Activated T-cell treated with anti-CD3 and anti-CD28 coated beads, Interleukin-2, amount 50 U/mL, for 72 hours (primary cell): ENCODE data around the gene GNPTG. TPM values are rescaled to one million over a fixed set of nuclear protein-coding genes. Genes with fewer than 3 reads are reported as not detected.

Experiments
- ATAC-seq, 2 donors: fragments of 150-1000 bp; cut with Tn5 transposase; replicated peaks in 1 of 2; 2 replicates each; pipeline ENCODE4 v1.10.0; 2021; ENCODE audit warnings: moderate library complexity in 2 of 2, mild to moderate bottlenecking in 1 of 2
- DNase-seq, 2 donors: peaks; one replicate each; pipeline ENCODE4 v3.0.0; 2021 to 2022; ENCODE audit warnings: mixed read lengths in 1 of 2
- H3K27ac Mint-ChIP-seq: one replicate; pipeline ENCODE4 v1.8.0; 2022; ENCODE audit warnings: mild to moderate bottlenecking, moderate library complexity, mixed read lengths
- H3K27me3 Mint-ChIP-seq: one replicate; pipeline ENCODE4 v1.8.0; 2022; ENCODE audit warnings: low read depth, mixed read lengths
- H3K36me3 Mint-ChIP-seq, 2 donors: one replicate each; pipeline ENCODE4 v1.8.0; 2022; ENCODE audit warnings: mixed read lengths in 2 of 2, mild to moderate bottlenecking in 1 of 2; ENCODE audit not compliant: insufficient read depth in 2 of 2
- H3K4me1 Mint-ChIP-seq: one replicate; pipeline ENCODE4 v1.8.0; 2022; ENCODE audit warnings: low read depth, mixed read lengths
- H3K4me3 Mint-ChIP-seq, 2 donors: one replicate each; pipeline ENCODE4 v1.8.0; 2022; ENCODE audit warnings: mild to moderate bottlenecking in 2 of 2, mixed read lengths in 2 of 2, moderate library complexity in 2 of 2
- H3K9me3 Mint-ChIP-seq, 2 donors: one replicate each; pipeline ENCODE4 v1.8.0; 2022; ENCODE audit warnings: mixed read lengths in 2 of 2
- total RNA-seq, 2 donors: library from RNA; stranded (reverse); gene quantifications; one replicate each; pipeline ENCODE4 v1.2.3, GENCODE V29; 2022

GNPTG gene
- total RNA-seq, 2 donors from 2014 or later = 22.1 to 23.8 TPM

DNA sequence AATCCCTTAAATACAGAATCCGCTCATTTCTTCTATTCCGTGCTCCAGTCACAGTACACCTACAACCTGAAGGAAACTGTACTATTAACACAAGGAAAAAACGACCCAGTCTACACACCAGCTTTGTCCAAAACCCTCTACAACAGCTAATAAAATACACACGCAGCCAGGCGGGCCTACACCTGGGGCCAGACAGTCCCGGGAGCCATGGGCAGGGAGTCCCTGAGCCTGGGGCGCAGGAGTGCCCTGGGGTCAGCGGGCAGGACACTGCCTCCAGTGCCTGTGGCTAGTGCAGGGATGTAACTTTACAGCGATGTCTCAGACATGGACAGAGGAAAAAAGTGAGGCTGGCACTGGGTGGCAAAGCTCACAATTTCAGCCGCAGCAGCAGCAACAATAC lies 28.5 kb downstream of the GNPTG start:
- Mint-ChIP-seq H3K36me3 (peaks cover 3 to 6% of the 10 kb centered on the region in 2 donors), H3K9me3 (no peaks in the 10 kb centered on the region), H3K27me3 (no peaks in the 10 kb centered on the region), H3K4me3 (peak overlapping the region; percentile 83 to 89), H3K27ac (peak overlapping the region; percentile 46), H3K4me1 (peaks cover 20% of the 10 kb centered on the region)
- no peak for ATAC-seq
- no peak for DNase-seq

DNA sequence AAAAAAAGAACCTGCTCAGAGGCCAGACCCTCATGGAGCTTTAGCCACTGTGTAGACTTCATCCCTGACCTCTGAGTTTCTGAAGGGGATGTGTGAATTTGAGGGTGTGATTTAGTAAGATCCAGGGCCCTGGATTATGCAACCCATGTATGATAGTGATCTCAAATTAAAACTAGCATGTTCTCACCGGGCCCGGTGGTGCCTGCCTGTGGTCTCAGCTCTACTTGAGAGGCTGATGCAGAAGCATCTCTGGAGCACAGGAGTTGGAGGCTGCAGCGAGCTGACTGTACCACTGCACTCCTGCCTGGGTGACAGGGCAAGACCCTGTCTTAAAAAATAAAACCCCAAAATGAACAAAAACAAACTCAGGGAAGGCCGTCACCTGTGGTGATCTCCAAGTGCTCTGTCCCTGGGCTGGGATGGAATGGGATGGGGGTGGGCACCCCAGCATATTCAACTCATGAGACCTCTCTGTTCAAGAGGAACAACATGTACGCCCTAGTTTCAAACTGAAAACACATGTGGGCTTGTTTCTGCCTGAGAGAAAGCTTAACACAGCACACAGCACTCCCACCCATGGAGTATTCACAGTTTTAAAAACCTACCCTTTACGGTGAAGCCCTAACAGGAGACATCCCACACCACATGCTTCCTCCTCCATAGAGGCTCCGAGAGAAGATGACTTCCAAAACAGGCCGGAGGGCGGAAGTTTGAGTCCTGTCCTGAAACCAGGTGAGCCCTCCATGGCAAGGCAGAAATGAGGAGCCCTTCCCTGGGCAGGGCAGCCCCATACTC lies 30.1 kb downstream of the GNPTG start:
- DNase-seq (no peak), ATAC-seq (no peak)
- Mint-ChIP-seq H3K4me3 (no peak overlapping the region), H3K27ac (no peak overlapping the region), H3K27me3 (no peaks in the 10 kb centered on the region), H3K4me1 (peaks cover 20% of the 10 kb centered on the region), H3K36me3 (peaks cover 3 to 4% of the 10 kb centered on the region in 2 donors), H3K9me3 (no peaks in the 10 kb centered on the region)

DNA sequence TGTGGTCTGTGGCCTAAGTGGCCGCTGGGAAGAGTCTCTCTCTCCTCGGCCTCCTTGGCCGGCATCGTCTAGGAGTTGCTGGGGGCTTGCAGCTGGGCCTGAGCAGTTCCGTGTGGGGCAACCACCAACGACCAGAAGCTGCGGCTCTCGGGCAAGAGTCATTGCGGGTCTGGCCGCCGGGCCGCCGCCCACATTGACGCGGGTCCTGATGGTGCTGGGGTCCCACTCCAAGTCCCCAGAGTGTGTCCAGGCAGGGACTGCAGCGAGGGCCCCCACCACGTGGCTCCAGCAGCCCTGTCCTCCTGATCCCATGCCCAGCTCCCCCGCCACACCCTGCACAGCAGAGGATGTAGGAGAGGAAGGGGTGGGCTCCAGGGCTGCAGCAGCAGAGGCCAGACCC lies 31.8 kb downstream of the GNPTG start:
- Mint-ChIP-seq H3K9me3 (no peaks in the 10 kb centered on the region), H3K4me1 (peaks cover 10% of the 10 kb centered on the region), H3K36me3 (peaks cover 3 to 4% of the 10 kb centered on the region in 2 donors), H3K27me3 (no peaks in the 10 kb centered on the region), H3K27ac (no peak overlapping the region), H3K4me3 (no peak overlapping the region)
- DNase-seq (no peak), ATAC-seq (no peak)

DNA sequence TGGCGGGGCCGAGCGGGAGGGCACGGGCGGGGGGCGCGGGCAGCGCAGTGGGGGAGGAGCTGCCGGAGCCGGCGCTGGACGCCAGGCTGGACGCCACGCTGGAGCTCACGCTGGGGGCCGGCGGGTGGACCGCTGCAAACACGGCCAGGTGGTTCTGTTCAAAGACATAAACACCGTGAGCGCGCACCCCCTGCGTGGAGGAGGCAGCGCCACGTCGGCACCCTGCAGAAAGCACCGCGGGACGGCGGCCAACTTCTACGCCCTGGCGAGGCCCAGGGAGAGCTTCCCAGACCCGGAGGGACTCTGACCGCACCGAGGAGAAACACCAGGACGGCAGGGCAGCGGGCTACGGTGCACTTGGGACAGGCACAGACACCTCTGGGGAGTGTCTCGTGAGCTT lies 33.5 kb downstream of the GNPTG start:
- Mint-ChIP-seq H3K4me3 (no peak overlapping the region), H3K9me3 (no peaks in the 10 kb centered on the region), H3K4me1 (peaks cover 1% of the 10 kb centered on the region), H3K27me3 (no peaks in the 10 kb centered on the region), H3K27ac (no peak overlapping the region), H3K36me3 (peaks cover 3 to 7% of the 10 kb centered on the region in 2 donors)
- ATAC-seq (no peak), DNase-seq (no peak)

DNA sequence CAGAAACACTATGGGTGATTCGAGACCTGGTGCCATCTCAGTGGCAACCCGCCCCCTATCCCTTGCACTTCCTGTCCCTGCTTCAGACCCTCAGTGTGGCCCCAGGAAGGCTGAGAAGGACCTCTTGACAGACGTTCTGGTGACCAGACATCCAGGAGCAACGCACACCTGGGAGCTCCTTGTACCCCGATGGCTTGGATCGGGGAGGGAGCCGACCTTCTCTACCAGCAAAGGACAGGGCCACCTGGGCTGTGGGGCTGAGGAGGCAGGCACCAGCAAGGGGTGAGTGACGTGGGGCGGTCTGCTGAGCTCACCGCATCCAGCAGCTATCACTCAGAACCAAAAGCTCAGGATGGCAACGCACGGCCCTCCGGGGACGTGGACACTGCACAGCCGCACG lies 35.6 kb downstream of the GNPTG start:
- DNase-seq (no peak), ATAC-seq (no peak)
- H3K9me3 Mint-ChIP-seq = no peaks in the 10 kb centered on the region
- no peaks in the 10 kb centered on the region for H3K27me3 Mint-ChIP-seq
- H3K27ac Mint-ChIP-seq = no peak overlapping the region
- H3K4me3 Mint-ChIP-seq = no peak overlapping the region
- H3K36me3 Mint-ChIP-seq = peaks cover 4 to 8% of the 10 kb centered on the region in 2 donors
- no peaks in the 10 kb centered on the region for H3K4me1 Mint-ChIP-seq

DNA sequence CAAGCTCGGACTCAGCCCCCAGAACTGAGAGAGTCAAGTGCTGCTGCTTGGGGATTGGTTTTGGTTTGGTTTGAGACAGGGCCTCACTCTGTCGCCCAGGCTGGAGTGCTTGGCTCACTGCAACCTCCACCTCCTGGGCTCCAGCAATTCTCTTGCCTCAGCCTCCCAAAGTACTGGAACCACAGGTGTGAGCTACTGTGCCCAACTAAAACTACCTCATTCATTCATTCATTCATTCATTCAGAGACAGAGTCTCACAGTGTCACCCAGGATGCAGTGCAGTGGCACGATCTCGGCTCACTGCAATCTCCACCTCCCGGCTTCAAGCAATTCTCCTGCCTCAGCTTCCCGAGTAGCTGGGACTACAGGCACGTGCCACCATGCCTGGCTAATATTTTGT lies 38.0 kb downstream of the GNPTG start:
- ATAC-seq = no peak
- no peaks in the 10 kb centered on the region for H3K27me3 Mint-ChIP-seq
- peaks cover 4 to 8% of the 10 kb centered on the region in 2 donors for H3K36me3 Mint-ChIP-seq
- H3K4me3 Mint-ChIP-seq = no peak overlapping the region
- H3K4me1 Mint-ChIP-seq = no peaks in the 10 kb centered on the region
- H3K9me3 Mint-ChIP-seq = no peaks in the 10 kb centered on the region
- no peak overlapping the region for H3K27ac Mint-ChIP-seq
- DNase-seq = no peak

DNA sequence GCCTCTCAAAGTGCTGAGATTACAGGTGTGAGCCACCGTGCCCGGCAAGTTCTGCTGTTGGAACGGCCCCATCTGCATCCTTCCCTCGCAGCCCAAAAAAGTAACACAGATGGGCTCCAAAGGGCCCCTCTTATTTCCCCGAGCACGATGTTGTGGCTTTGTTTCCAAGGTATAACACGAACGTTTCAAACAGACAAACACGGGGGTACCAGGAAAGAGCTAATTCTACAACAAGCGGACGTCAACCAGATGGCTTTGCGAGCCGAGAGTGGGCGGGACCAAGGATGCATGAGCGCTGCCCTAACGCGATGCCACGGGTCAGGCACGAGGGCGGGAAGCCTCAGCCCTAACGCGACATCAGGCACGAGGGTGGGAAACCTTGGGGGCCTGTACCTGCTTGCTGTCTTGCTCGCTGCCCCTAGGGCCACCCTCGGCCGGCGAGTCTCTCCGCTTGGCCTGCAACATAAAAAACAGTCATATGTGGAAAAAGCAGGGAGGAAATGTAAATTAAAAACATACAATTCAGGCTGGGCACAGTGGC lies 38.6 kb downstream of the GNPTG start:
- DNase-seq = no peak
- H3K27ac Mint-ChIP-seq = no peak overlapping the region
- no peak overlapping the region for H3K4me3 Mint-ChIP-seq
- H3K4me1 Mint-ChIP-seq = no peaks in the 10 kb centered on the region
- peaks cover 2 to 8% of the 10 kb centered on the region in 2 donors for H3K36me3 Mint-ChIP-seq
- no peak for ATAC-seq
- H3K27me3 Mint-ChIP-seq = no peaks in the 10 kb centered on the region
- no peaks in the 10 kb centered on the region for H3K9me3 Mint-ChIP-seq

DNA sequence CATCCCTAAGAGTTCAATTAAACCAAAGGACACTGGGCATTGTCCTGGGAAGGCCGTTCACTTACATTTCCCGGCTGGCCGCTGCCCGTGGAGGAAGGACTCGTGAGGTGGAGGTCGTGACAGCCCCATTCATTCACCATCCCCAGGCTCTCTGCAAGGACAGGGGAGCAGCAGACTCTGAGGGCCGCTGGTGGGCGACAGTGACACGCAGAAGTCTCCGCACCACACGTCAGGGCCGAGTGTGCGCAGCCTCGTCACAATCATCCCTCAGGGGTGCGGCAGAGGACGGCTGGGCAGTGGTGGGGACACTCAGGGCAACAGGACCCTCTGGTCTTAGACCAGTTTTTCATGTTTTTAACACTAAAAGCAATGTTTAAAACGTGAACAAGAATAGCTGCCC lies 41.1 kb downstream of the GNPTG start:
- H3K36me3 Mint-ChIP-seq = peaks cover 2 to 8% of the 10 kb centered on the region in 2 donors
- no peak for ATAC-seq

DNA sequence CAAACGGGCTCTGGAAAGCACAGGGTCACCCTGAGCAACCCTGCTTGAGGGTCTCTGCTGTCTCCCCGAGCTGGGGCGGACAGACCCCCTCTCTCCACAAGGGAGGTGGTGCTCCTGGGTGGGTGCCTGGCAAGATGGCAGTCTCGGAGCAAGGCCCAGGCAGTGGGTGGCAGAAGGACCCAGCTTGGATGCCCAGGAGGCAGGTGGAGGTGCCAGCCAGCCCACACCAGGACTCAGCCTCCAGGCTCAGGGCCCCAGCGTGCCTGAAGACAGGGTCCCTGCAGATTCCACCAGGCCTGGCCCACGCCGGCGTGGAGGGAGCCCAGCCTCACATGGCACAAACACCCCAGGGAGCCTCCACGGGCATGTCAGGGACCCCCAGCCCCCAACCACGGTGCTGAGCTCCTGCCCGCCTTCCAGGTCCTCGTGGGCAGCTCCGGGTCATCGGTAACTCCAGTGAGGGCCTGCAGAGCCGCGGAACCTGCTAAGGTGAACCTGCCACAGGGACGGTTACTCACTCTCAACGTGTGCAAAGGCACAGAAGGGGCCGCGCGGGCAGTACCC lies 42.0 kb downstream of the GNPTG start:
- Mint-ChIP-seq H3K4me1 (no peaks in the 10 kb centered on the region), H3K4me3 (no peak overlapping the region), H3K36me3 (peaks cover 2 to 9% of the 10 kb centered on the region in 2 donors), H3K27me3 (no peaks in the 10 kb centered on the region), H3K9me3 (no peaks in the 10 kb centered on the region), H3K27ac (no peak overlapping the region)
- no peak for DNase-seq
- no peak for ATAC-seq

More for the DNA sequence above, 41.1 kb downstream of the GNPTG start:
- Mint-ChIP-seq H3K9me3 (no peaks in the 10 kb centered on the region), H3K27ac (no peak overlapping the region), H3K27me3 (no peaks in the 10 kb centered on the region), H3K4me3 (no peak overlapping the region), H3K4me1 (no peaks in the 10 kb centered on the region)
- no peak for DNase-seq

DNA sequence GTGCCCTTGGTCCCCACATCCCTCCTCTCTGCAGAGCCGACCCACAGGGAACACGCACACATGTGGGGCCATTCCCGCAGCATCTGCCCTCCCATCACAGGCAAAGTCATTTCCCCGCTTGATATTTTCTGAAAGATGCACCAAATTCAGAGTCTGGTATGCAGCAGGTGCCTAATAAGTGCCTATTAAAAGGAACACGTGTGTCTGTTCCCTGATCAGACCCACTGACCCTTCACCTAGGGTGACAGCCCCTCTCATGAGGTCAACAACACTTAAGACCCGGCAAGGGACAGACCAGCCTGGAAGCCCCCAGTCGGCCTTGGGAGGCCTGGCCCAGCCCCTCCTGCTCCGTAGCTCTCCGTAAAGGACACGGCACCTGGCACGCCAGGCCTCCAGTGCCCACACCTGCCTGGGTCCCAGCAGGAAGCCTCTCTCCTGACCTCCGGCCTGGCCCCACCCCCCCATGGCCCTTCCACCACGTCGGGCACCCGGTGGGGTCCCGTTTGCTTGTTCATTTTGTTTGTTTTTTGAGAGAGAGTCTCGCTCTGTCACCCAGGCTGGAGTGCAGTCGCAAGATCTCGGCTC lies 42.7 kb downstream of the GNPTG start:
- peaks cover 2 to 9% of the 10 kb centered on the region in 2 donors for H3K36me3 Mint-ChIP-seq
- H3K27me3 Mint-ChIP-seq = no peaks in the 10 kb centered on the region
- no peaks in the 10 kb centered on the region for H3K4me1 Mint-ChIP-seq
- no peak overlapping the region for H3K4me3 Mint-ChIP-seq
- no peak overlapping the region for H3K27ac Mint-ChIP-seq
- no peak for DNase-seq
- H3K9me3 Mint-ChIP-seq = no peaks in the 10 kb centered on the region
- ATAC-seq = no peak

DNA sequence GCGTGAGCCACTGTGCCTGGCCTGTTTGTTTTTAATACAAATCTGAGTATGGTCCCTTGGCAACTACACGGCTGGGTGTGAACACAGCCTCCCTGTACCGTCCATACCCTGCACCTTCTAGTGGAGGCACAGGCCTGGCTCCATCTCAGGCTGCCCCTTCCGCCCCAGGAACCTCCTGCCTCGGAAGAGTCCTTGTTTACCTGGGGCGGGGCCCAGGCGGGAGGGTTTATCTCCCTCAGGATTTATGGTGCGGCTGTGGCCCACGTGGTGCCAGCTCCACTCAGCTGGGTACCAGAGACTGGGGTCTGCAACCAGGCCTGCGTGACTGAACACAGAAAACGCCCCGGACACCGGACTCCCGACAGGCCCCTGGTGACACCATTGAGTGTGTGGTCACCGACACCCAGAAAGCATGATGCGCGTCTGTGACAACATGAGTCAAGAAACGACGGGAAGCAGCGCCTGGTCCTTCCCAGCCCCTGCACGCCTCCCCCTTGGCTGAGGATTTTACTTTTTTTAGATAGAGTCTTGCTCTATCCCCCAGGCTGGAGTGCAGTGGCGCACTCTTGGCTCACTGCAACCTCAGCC lies 43.8 kb downstream of the GNPTG start:
- no peak for DNase-seq
- Mint-ChIP-seq H3K4me1 (no peaks in the 10 kb centered on the region), H3K27ac (no peak overlapping the region), H3K9me3 (no peaks in the 10 kb centered on the region), H3K27me3 (no peaks in the 10 kb centered on the region), H3K36me3 (peaks cover 0 to 2% of the 10 kb centered on the region in 2 donors), H3K4me3 (no peak overlapping the region)
- no peak for ATAC-seq

DNA sequence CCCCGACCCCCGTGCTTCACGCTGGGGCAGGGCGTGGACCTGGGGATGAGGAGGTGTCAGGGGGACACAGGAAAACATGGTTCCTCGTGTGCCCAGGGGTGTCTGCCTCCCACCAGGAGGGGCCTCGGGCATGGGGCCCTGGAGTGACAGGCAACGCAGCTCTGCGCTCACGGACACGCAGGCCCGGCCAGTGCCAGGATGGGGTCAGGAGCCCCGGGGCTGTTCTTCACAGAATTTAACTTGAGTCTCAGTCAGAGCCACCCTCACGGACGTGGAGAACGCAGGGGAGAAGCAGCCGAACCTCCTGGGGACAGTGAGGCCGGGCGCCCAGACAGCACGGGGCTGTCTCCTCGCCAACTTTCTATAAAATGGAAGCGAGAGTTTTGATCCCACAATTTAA lies 46.0 kb downstream of the GNPTG start:
- Mint-ChIP-seq H3K4me1 (no peaks in the 10 kb centered on the region), H3K27ac (no peak overlapping the region), H3K4me3 (no peak overlapping the region), H3K9me3 (no peaks in the 10 kb centered on the region), H3K36me3 (peaks cover 0 to 7% of the 10 kb centered on the region in 2 donors), H3K27me3 (no peaks in the 10 kb centered on the region)
- DNase-seq (no peak), ATAC-seq (no peak)

DNA sequence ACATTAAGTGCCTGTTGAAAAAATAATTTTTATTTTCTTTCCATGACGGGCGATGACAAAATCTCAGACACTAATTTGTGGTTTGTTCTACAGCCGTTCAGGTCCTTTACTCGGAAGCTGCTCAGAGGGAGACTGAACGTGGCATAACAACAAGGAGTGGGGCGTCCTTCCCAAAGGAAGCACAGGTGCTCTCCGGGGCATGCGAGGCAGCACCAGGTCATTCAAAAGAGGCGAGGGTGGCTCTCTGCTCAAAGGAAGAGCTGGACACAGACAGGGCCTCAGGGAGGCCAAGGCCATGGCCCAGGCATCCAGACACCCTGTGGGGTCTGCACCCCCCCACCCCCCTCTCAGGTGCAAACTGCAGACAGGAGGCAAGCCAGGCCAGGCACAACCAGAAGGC lies 46.6 kb downstream of the GNPTG start:
- H3K4me1 Mint-ChIP-seq = no peaks in the 10 kb centered on the region
- H3K36me3 Mint-ChIP-seq = peaks cover 0 to 7% of the 10 kb centered on the region in 2 donors
- H3K4me3 Mint-ChIP-seq = no peak overlapping the region
- H3K9me3 Mint-ChIP-seq = no peaks in the 10 kb centered on the region
- peak overlapping the region; percentile 31 for H3K27ac Mint-ChIP-seq
- H3K27me3 Mint-ChIP-seq = no peaks in the 10 kb centered on the region
- no peak for DNase-seq
- no peak for ATAC-seq
